ENCODE results near the gene NAIF1. TPM values are rescaled to one million over a fixed set of nuclear protein-coding genes. Genes with fewer than 3 reads are reported as not detected.

Gene NAIF1
- total RNA-seq, 1 experiment from 2014 or later, result 14.6 TPM

GRCh38 chr9:128087262-128087661 is 20.1 kb upstream of the NAIF1 start:
- in situ Hi-C loops (cut with HindIII; ENCODE audit: low pct_unique_long_range_greater_than_20kb, low sequenced_read_pairs) (loop anchor here (25.0 kb wide), 1 partner anchor 150 kb away; the partner anchor contains the start of genes DPM2 and PIP5KL1), intact Hi-C loops (cut with micrococcal nuclease; ENCODE audit: unreplicated experiment) (no loop called here)
- ATAC-seq (no peak), DNase-seq (ENCODE audit: low read depth, low spot score) (no peak)
- no peak for TF ChIP-seq POLR2AphosphoS5 (IDR thresholded peaks at IDR 0.05; ENCODE audit: low read depth, low read length)
- no peak overlapping the region for H3K4me3 ChIP-seq (ENCODE audit: low read depth in 2 of 2, low read length in 2 of 2)
- BruUV-seq (replicated peaks), result no TSS peak
- H3K27me3 ChIP-seq (ENCODE audit: control insufficient read depth, insufficient read depth, low read length), result no peaks in the 10 kb centered on the region
- ChIA-PET CTCF (no interaction called here), POLR2A (interaction anchor here (0.6 to 1.1 kb wide), 2 partner anchors 11 to 26 kb away, joined by 3 read pairs; no protein-coding TSS in a partner anchor)
- H3K9me3 ChIP-seq (ENCODE audit: control insufficient read depth, insufficient read depth, low read depth, low read length), result no peaks in the 10 kb centered on the region
- H3K27ac ChIP-seq (ENCODE audit: low read length), result no peak overlapping the region
- H3K36me3 ChIP-seq (ENCODE audit: control insufficient read depth, insufficient read depth, low read length), result no peaks in the 10 kb centered on the region
- H3K4me1 ChIP-seq (ENCODE audit: control insufficient read depth, insufficient read depth, low read length), result 0 out of 2 replicates have a peak, but pooled peaks cover under 1% of the 10 kb centered on the region

GRCh38 chr9:128085943-128086342 is 18.8 kb upstream of the NAIF1 start:
- no peak for DNase-seq (ENCODE audit: low read depth, low spot score)

More at GRCh38 chr9:128085943-128086342, 18.8 kb upstream of the NAIF1 start:
- Histone ChIP-seq H3K27me3 (ENCODE audit: control insufficient read depth, insufficient read depth, low read length) (no peaks in the 10 kb centered on the region), H3K4me3 (ENCODE audit: low read depth in 2 of 2, low read length in 2 of 2) (no peak overlapping the region), H3K4me1 (ENCODE audit: control insufficient read depth, insufficient read depth, low read length) (peaks cover 13% of the 10 kb centered on the region), H3K9me3 (ENCODE audit: control insufficient read depth, insufficient read depth, low read depth, low read length) (no peaks in the 10 kb centered on the region), H3K36me3 (ENCODE audit: control insufficient read depth, insufficient read depth, low read length) (no peaks in the 10 kb centered on the region), H3K27ac (ENCODE audit: low read length) (no peak overlapping the region)
- BruUV-seq (replicated peaks), result no TSS peak
- ChIA-PET POLR2A (no interaction called here), CTCF (no interaction called here)
- no peak for ATAC-seq
- intact Hi-C loops (cut with micrococcal nuclease; ENCODE audit: unreplicated experiment), result no loop called here
- TF ChIP-seq TCF7L2 (IDR thresholded peaks at IDR 0.05; ENCODE audit: low read depth, low read length), result no peak
- TF ChIP-seq REST (IDR thresholded peaks at IDR 0.05; ENCODE audit: insufficient read depth in 1 of 2, low read depth in 2 of 2, low read length in 1 of 2), result no peak
- no peak for TF ChIP-seq POLR2AphosphoS5 (IDR thresholded peaks at IDR 0.05; ENCODE audit: low read depth, low read length)
- TF ChIP-seq SIN3A (IDR thresholded peaks at IDR 0.05; ENCODE audit: borderline replicate concordance, insufficient read depth, low read depth, low read length), result no peak
- TF ChIP-seq CTCF (IDR thresholded peaks at IDR 0.05), result no peak
- in situ Hi-C loops (cut with HindIII; ENCODE audit: low pct_unique_long_range_greater_than_20kb, low sequenced_read_pairs), result loop anchor here (25.0 kb wide), 1 partner anchor 149 kb away; the partner anchor contains the start of genes DPM2 and PIP5KL1
